ENCODE results near the gene RBM28. TPM values are rescaled to one million over a fixed set of nuclear protein-coding genes. Genes with fewer than 3 reads are reported as not detected.

RBM28 gene
- polyA plus RNA-seq, 1 donor from 2014 or later, result 18.9 TPM

DNA sequence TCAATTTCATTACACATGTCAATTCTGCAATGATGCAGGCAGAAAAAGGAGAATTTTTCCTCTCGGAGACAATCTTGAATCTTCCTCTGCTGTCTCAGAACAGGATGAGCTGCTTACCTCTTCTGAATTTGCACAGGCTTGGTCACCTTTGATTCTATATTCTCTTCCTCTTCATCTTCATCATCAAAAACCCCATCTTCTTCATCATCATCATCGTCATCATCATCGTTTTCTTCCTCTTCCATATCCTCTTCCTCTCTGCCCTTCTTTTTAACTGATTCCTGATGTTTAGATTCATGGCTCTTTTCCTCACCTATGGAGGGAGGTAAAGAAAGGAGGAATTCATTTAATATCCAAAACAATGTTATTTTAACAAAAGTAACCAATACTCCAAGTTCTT is 8.0 kb downstream of the RBM28 start:
- TF ChIP-seq REST (IDR thresholded peaks at IDR 0.05; ENCODE audit: borderline replicate concordance) (no peak), TAF1 (IDR thresholded peaks at IDR 0.05; ENCODE audit: low read depth) (no peak), SMC3 (conservative IDR thresholded peaks at IDR 0.05; ENCODE audit: poor library complexity) (no peak), EZH2 (IDR thresholded peaks at IDR 0.05; ENCODE audit: borderline replicate concordance, insufficient read depth, low read length, poor library complexity, severe bottlenecking) (no peak), EP300 (conservative IDR thresholded peaks at IDR 0.05; ENCODE audit: poor library complexity, severe bottlenecking) (no peak), RAD21 (conservative IDR thresholded peaks at IDR 0.05) (no peak), POLR2AphosphoS5 (IDR thresholded peaks at IDR 0.05) (no peak), MXI1 (conservative IDR thresholded peaks at IDR 0.05; ENCODE audit: poor library complexity, severe bottlenecking) (no peak), CTCF (IDR thresholded peaks at IDR 0.05; ENCODE audit: poor library complexity, severe bottlenecking) (no peak)
- Histone ChIP-seq H3K27me3 (ENCODE audit: insufficient read depth, low read depth, low read length) (no peaks in the 10 kb centered on the region), H3K79me2 (replicated peaks; ENCODE audit: insufficient read depth, low read length) (no peaks in the 10 kb centered on the region), H3K36me3 (ENCODE audit: insufficient read depth, low read length) (peaks cover 8% of the 10 kb centered on the region), H3K9ac (ENCODE audit: low read length) (no peak overlapping the region), H3K27ac (ENCODE audit: low read length) (no peak overlapping the region), H3K4me3 (ENCODE audit: low read length) (no peak overlapping the region), H3K9me2 (ENCODE audit: insufficient read depth, low read length) (no peaks in the 10 kb centered on the region), H2AFZ (ENCODE audit: low read depth, low read length) (no peak overlapping the region), H3K4me2 (ENCODE audit: low read length) (no peak overlapping the region), H4K20me1 (ENCODE audit: insufficient read depth) (no peaks in the 10 kb centered on the region), H3F3A (ENCODE audit: insufficient read depth, low read length, poor library complexity, severe bottlenecking) (no peaks in the 10 kb centered on the region), H3K9me3 (ENCODE audit: low read length) (no peaks in the 10 kb centered on the region)

GRCh38 chr7:128324368-128324680 is 19.4 kb downstream of the RBM28 start:
- H3K27ac ChIP-seq (ENCODE audit: low read length), result no peak overlapping the region
- no peak overlapping the region for H2AFZ ChIP-seq (ENCODE audit: low read depth, low read length)
- no peaks in the 10 kb centered on the region for H3K9me2 ChIP-seq (ENCODE audit: insufficient read depth, low read length)
- H3K4me2 ChIP-seq (ENCODE audit: low read length), result no peak overlapping the region
- H3K27me3 ChIP-seq (ENCODE audit: insufficient read depth, low read depth, low read length), result no peaks in the 10 kb centered on the region
- H4K20me1 ChIP-seq (ENCODE audit: insufficient read depth), result no peaks in the 10 kb centered on the region
- no peak for TF ChIP-seq EP300 (conservative IDR thresholded peaks at IDR 0.05; ENCODE audit: poor library complexity, severe bottlenecking)
- no peak for TF ChIP-seq RAD21 (conservative IDR thresholded peaks at IDR 0.05)
- no peak for TF ChIP-seq REST (IDR thresholded peaks at IDR 0.05; ENCODE audit: borderline replicate concordance)
- no peak for TF ChIP-seq MXI1 (conservative IDR thresholded peaks at IDR 0.05; ENCODE audit: poor library complexity, severe bottlenecking)
- TF ChIP-seq CTCF (IDR thresholded peaks at IDR 0.05; ENCODE audit: poor library complexity, severe bottlenecking), result no peak
- no peak for TF ChIP-seq TAF1 (IDR thresholded peaks at IDR 0.05; ENCODE audit: low read depth)
- no peak for TF ChIP-seq POLR2AphosphoS5 (IDR thresholded peaks at IDR 0.05)
- peaks cover 9% of the 10 kb centered on the region for H3K36me3 ChIP-seq (ENCODE audit: insufficient read depth, low read length)
- no peak overlapping the region for H3K9ac ChIP-seq (ENCODE audit: low read length)
- H3K79me2 ChIP-seq (replicated peaks; ENCODE audit: insufficient read depth, low read length), result no peaks in the 10 kb centered on the region
- H3F3A ChIP-seq (ENCODE audit: insufficient read depth, low read length, poor library complexity, severe bottlenecking), result no peaks in the 10 kb centered on the region
- no peak overlapping the region for H3K4me3 ChIP-seq (ENCODE audit: low read length)
- no peaks in the 10 kb centered on the region for H3K9me3 ChIP-seq (ENCODE audit: low read length)

Measured in neural cell (in vitro differentiated cells).